SH-SY5Y (cell line): Measurements from ENCODE around the gene P4HTM.

ENCODE experiments used
- GATA2 ChIP-seq: IDR thresholded peaks from 2 replicates; pipeline ENCODE4 v1.6.1; 2011; ENCODE audit warnings: mild to moderate bottlenecking, low read depth, low read length
- GATA3 ChIP-seq: IDR thresholded peaks from 2 replicates; pipeline ENCODE4 v1.6.1; 2011; ENCODE audit warnings: low read depth, mild to moderate bottlenecking, low read length, moderate library complexity

P4HTM gene

GRCh38 chr3:49032646-49033304 lies 42.7 kb downstream of the P4HTM start:
- no peak for TF ChIP-seq GATA2
- no peak for TF ChIP-seq GATA3

DNA sequence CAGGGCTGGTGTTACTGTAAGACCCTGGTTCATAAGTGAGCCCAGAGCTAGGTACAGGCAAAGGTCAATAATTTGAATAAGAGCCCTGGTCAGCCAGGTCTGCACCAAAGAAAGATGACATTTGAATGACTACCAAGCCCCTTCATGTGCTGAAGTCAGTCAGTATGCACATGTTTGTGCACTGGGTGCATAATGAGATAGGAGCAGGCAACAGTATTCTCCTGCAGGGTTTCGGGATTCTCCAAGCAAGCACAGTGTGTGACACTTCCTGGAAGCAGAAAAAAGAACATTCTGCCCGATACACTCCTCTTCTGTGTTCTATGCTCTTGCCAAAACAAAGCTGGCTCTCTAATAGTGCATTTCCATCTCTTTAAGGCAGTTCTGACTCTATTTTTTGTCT lies 44.6 kb downstream of the P4HTM start:
- no peak for TF ChIP-seq GATA2
- TF ChIP-seq GATA3 = no peak

DNA sequence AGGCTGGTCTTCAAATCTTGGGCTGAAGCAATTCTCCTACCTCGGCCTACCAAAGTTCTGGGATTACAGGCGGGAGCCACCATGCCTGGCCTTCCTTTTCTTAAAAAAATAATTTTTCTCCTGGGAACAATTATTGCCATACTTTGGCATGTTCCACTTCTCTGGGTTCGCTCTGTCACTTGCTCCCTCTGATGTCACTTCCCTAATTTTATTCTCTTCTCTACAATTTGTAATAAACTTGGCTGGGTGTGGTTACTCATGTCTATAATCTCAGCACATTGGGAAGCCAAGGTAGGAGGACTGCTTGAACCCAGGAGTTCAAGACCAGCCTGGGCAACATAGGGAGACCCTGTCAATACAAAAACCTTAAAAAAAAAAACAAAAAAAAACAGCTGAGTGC lies 45.2 kb downstream of the P4HTM start:
- TF ChIP-seq GATA3 (no peak), GATA2 (no peak)

DNA sequence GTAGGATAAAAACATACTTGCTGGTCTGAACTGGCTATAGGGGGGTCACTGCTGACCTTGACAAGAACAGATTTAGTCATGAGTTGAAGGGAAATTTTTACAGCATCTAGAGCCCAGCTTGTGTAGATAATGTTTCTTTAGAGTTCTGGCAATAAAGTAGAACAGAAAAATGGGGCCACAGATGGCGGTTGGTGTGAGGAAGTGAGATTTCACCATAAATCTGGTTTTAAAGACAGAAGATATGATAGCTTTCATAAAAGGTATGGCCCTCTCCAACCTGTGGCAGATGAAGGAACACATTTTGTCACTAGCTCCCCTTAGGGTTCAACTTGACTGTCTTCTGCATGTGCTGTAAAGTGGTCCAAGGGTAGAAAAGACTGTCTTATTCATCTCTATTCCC lies 63.5 kb downstream of the P4HTM start:
- TF ChIP-seq GATA2 = no peak
- no peak for TF ChIP-seq GATA3

DNA sequence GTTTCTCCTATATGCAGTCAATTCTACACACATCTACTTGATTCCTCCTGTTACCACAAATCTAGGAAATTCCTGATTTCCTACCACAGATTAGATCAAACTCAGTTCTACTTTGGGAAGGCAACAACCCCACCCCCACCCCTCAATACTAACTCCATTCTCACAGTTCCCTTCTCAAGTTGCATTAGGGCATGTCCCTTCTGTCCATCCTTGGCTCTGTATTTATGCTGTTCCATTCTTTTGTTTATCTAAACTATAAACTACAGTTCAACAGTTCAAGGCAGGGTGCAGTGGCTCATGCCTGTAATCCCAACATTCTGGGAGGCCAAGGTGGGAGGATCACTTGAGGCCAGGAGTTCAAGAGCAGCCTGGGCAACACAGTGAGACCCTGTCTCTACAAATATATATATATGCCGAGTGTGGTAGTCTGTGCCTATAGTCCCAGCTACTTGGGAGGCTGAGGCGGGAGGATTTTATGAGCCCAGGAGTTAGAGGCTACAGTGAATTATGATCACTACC lies 64.4 kb downstream of the P4HTM start:
- no peak for TF ChIP-seq GATA2
- TF ChIP-seq GATA3 = no peak
